HuH-7.5 (cell line): Measurements from ENCODE around the gene SURF6.
"Not testable (repeated sequence)": the region's sequence is repeated elsewhere in the genome, so short reads cannot be mapped to it uniquely, and the experiment has no call there.

Experiments used
- DNase-seq: peaks from one replicate; pipeline ENCODE4 v3.0.0; 2011; ENCODE audit warnings: low spot score

Gene SURF6

DNA sequence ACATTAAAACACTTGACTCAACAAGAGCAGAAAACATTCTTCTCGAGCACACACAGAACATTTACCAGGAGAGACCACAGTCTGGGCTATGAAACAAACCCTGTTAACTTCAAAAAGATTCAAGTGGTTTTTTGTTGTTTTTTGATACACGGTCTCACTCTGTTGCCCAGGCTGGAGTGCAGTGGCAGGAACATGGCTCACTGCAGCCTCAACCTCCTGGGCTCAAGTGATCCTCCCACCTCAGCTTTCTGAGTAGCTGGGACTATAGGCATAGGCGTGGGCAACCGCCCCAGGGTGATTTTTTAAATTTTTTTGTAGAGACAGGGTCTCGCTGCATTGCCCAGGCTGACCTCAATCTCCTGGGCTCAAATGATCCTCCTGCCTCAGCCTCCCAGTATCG lies 9.0 kb downstream of the SURF6 start:
- DNase-seq: not testable (repeated sequence)

DNA sequence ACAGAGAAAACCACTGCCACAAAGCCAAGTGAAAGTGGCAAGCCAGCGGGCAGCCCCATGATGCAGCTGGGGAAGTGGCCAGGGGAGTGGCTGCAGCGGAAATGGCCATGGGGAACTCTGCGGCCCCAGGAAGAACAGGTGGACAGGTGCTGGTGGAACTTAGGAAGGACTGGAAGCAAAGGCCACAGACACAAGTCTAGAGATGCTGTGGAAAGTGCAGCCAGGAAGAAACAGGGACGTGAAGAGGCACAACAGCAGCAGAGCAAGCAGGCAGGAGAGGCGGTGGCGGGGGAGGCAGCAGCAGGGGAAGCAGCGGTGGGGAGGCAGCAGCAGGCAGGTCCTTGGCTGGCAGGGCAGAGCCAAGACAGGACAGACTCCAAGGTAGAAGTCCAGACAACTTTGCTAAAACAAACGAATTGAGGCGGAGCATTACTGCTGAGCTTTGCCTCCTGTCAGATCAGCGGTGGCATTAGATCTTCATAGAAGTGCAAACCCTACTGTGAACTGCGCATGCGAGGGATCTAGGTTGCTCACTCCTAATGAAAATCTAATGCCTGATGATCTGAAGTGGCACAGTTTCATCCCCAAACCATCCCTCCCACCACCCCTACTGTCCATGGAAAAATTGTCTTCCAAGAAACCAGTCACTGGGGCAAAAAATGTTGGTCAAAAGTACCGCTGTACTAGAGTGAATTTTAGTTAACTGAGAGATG lies 11.8 kb downstream of the SURF6 start:
- no peak for DNase-seq

DNA sequence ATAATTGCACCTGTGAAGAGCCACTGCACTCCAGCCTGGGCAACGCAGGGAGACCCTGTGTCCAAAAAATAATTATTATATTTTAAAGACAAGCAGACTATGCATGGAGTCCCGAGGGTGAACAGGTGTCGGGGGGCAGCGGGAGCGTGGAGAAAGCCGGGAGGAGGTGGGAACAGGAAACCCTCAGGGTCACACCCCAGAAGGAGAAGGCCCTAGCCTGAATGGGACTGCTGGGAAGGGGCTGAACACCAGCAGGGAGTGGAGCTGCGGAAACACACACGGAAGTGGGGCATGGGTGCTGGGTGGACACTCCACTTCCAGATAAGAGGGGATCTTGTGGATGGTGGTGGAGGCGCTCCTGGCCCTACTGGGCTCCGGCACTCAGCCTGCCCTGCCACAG lies 12.8 kb downstream of the SURF6 start:
- no peak for DNase-seq

DNA sequence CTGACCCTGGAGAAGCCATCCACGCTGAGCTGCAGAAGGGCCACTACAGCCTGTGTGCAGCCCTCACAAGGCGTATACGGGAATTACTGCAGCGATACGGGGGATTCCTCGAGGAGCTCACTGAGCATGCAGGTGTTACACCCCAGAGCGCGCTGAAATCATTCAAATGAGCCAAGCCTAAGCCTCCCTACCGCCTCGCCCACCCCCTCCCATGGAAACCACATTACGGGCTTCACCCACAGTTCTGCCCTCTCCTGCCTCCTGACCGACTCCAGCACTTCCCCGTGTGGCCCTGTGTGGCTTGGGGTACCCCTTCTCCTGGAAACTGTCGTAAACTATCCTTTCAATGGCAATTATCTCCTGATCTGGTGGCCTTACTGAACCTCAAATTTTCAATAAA lies 13.3 kb downstream of the SURF6 start:
- DNase-seq: no peak

DNA sequence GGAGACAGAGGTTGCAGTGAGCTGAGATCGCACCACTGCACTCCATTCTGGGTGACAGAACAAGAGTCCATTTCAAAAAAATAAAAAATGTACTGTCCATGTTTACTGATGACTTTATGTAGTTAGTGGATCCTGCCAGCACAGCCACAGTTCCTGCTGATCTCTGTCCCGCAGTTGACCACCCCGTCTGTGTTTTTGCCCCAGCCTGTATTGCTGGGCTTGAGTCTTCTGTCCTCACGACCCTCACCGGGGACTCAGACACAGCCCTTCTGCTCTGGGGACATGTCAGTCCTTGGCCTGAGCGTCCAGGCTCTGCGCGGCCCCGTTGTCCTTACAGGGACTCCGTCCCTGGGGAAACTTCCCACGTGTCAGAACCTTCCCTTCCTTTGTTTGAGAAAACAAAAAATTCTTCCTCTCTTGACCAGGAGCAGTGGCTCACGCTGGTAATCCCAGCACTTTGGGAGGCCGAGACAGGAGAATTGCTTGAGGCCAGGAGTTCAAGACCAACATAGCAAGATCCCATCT lies 14.5 kb downstream of the SURF6 start:
- no peak for DNase-seq

DNA sequence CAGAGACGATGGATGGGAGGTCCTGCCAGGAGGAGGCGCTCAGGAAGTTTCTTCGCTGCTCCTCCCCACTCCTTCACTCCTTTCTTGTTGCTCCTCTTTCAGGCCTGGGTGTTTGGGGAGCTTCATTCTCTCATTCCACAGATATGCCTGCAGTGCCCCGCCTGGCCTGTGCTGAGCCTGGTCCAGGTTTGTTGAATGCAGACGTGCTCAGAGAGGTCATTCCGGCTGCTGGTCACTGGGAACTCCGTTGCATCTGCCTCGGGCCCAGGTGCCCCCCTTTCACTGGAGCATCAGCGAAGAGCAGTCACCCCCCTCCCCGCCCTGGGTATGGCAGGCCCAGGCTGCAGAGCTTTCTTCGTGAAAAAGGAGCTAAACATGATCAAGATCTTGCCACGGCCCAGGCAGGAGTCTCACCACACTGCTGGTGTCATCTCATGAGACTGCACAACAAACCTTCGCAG lies 15.5 kb downstream of the SURF6 start:
- no peak for DNase-seq

DNA sequence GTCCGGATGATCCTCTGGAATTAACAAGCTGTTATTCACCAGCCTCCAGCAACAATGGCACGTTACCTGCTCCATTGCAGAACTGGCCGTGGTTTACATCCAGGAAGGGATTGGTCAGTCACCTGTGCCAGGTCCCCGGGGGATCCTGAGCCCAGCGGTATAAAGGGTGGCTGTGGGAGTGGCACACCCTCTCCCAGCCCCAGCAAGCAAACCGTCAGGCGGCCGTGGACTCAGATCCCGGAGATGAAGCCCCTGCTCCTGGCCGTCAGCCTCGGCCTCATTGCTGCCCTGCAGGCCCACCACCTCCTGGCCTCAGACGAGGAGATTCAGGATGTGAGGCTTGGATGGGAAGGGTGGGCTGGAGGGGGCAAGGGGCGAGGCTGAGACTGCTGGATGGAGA lies 18.4 kb downstream of the SURF6 start:
- DNase-seq: not testable (repeated sequence)

DNA sequence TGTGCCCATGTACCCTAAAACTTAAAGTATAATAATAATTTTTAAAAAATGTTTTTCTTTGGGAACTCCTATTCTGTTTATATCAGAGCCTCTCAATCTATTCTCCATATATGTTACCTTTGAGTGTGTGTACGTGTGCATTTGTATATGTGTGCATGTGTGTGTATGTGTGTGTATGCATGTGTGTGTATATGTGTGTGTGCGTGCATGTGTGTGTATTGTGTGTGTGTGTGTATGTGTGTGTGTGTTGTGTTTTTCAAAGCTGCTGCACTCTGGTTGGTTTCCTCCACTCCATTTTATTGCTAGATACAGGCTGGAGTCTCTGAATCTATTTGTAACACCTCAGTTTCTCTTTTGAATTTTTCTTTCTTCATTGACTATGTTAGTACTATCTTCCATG lies 20.0 kb downstream of the SURF6 start:
- DNase-seq: no peak

DNA sequence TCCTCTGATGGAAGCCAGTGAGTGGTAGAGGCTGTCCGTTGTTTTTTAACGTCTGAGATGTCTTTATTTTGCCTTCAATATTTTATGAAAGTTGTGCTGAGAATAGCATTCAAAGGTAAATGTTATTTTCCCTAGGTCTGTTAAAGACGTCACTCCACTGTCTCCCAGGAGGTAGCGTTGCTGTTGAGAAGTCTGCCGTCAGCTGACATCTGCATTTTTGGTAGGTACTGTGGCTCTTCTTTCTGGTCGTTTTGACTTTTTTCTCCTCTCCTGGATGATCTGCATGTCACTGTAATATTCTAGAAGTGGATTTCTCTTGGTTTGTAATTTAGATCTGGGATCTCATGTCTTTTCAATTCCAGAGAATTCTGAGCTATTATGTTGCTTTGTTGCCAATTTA lies 26.4 kb downstream of the SURF6 start:
- no peak for DNase-seq

DNA sequence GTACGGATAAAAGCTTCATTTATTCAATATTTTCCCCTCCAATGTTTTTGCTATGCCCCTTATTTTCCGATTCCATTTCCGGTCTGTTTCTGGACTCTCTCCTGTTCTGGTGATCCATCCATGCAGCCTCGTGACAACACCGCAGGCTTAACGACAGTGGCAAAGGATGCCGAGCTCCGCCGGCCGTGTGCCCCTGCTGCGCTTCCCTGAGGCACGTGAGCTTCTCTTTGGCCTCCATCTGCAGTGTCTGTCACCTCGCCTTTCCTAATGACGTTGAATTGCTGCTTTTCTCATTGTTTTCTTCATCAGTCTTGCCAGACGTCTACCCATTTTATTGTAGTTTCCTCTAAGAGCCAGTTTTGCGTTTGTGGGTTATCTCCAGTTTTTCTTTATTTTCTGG lies 28.7 kb downstream of the SURF6 start:
- no peak for DNase-seq

DNA sequence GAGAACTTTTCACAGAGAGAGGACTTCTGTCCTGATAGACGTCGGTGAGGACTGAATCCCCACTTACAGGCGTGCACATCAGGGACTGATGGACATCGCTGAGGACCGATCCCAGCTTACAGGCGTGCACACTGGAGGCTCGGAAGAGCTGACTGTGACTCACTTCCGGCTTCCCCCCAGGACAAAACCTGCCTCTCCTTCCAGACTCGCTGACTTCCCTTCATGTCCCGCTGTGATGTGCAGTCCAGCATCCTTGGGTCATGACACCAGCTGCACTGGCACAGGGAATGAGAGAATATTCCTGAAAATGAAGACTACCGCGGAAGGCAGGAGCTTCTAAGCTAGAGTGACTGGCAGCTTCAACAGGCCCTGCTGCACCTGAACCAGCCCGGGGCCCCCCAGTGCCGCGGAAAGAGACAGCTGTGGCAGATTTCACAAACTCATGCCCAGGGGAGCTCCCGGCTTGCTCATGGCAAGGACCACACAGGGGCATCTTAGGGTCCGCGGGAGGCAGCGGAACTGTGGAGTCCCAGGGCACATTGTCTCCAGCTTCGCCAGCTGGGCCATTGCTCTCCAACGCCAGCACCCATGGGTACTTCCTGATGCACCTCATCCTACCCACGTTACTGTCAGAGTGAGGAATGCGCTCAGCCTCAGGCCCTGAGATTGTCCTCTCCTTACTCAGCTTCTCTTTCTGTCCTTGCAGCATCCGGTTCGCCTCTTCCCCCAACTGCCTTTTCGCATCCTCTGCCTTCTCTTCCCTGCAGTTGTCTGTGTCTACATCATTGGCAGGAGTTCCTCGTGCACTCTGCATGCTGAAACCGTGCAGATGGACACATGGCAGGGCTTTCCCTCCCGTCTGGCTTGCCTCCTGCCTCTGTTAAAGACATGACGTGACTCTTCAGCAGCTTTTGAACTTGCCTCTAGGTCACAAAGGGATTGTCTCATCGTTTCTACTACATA lies 29.5 kb downstream of the SURF6 start:
- DNase-seq: no peak

DNA sequence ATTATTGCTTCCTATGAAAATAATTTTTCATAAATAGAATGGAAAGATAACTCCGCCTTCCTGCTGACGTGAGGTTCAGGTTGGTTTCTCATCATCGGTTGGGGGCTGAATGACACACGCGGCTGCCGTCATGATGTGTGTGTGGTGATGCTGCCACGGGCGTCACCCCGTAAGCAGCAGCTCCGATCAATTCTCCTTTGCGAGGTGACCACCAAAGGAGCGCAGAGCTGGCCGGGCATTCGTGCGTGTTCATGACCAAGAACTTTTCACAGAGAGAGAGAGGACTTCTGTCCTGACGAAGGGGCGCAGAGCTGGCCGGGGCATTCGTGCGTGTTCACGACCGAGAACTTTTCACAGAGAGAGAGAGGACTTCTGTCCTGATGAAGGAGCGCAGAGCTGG lies 30.3 kb downstream of the SURF6 start:
- no peak for DNase-seq

DNA sequence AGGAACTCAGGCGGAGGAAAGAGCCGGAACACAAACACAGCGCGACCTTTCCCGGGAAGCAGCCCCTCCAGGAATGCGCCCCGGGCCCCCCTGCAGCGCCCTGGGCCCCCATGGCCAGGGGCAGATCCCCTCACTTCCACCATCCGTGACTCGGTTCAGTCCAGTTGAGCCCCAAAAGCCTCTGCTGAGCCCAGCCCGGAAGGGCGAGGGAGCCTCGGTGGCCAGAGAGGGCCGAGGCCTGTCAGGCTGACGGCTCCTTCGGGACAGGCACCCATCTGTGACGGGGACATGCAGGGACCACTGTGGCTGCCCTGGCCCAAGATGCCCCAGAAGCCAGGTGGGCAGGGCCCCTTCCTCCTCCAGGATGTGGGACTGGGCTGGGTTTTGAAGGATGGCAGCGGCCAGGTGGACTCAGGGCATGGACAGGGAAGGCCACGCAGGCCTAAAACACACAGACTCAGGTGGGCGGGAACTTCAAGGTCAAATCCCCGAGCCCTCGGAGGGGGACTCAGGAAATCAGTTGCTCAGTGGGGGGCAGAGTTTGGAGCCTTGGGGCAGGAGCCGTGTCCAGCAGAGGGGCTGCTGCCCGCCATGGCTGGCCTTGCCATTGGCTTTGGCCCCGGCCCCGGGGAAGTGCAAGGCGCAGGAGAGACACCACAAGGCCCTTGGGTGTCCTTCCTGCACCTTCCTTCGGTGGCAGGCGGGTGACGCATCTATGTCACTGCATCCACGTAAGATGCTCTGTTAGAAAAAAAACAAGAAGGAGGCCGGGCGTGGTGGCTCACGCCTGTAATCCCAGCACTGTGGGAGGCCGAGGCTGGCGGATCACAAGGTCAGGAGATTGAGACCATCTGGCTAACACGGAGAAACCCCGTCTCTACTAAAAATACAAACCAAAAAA lies 31.3 kb downstream of the SURF6 start:
- no peak for DNase-seq

DNA sequence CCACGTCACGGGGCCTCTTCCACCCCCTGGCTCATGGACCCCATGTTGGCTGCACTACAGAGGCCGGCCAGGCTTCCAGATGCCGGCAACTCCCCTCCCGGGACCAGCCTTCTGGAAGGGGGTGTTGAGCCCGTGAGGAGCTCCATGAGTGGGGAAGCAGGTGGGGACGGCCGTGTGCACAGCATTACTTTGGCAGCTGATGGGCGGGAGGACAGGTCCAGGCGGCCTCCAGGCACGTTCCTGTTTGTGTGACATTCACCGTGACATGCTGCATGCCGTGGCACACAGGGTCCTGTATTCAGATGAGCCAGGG lies 31.9 kb downstream of the SURF6 start:
- DNase-seq: no peak

DNA sequence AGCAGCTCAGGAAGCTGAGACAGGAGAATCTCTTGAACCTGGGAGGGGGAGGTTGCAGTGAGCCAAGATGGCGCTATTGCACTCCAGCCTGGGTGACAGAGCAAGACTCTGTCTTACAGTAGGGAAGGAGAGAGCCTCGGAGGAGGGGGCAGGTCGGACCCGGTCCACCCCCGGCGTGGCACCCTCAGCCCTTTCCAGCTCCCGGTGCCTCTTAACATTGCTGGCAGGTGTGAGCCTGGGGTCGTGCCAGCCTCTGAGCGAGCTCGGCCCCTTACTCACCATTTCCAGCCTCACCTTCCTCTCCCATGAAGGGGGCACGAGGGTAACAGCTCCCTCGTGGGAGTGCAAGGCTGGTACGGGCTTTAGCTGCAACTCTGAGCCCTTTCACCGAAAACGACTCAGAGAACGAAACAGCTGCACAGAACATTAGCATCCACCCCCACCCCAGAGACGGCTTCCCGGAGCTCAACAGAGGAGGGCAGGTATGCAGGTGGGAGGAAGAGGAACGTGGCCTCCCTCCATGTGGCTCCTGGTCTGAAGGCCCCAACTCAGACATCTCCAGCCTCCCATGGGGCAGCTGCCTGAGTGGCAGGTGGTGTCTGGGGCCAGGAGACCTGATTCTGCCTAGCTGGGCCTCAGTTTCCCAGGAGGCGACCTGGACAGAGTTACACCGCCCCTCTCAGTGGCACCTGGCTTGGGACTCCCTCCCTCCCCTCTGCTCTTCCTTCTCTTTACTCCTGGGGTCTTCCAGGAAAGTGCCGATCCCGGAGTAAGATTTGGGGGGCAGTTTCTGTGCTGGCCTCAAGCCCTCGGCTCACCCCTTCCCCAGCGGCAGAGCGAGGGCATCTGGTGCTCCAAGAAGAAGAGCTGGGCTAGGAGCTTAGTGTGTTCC lies 32.5 kb downstream of the SURF6 start:
- no peak for DNase-seq

DNA sequence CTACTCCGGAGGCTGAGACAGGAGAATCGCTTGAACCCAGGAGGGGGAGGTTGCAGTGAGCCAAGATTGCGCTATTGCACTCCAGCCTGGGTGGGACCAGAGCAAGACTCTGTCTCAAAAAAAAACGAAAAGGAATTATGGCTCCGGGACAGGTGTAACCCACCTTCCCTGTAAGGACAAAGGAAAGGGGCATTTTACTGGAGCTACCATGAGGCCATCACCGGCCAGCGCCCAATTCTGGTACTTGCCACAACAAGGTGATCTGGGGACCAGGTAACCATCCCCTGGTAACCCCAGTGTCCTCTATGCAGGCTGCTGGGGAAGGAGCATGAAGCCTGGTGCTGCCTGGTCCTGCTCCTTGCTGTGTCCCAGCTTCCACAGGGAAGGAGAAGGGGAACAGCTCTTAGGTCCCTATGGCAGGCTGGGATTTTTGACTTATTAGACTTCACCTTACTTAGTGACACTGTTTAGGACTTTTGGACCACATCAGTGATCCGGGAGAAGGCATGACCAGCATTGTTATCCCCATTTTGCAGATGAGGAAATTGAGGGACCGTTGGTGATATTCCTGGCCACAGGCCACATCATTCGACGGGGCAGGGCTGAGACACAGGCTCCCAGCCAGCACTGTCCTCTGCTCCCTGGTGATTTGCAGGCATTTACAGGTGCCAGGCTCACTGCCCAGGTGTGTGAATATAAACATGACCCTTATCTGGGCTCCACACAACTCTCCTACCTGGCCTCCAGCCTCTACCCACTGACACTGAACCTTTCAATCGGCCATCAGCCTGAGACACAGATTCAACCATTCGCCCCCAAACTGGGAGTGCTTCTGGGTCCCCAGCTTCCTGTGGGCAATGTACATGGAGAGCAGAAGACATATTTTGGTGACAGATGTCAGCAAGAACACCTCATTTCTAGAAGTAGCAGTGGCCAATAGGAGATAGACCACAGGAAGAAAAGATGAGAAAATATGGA lies 34.4 kb downstream of the SURF6 start:
- no peak for DNase-seq

DNA sequence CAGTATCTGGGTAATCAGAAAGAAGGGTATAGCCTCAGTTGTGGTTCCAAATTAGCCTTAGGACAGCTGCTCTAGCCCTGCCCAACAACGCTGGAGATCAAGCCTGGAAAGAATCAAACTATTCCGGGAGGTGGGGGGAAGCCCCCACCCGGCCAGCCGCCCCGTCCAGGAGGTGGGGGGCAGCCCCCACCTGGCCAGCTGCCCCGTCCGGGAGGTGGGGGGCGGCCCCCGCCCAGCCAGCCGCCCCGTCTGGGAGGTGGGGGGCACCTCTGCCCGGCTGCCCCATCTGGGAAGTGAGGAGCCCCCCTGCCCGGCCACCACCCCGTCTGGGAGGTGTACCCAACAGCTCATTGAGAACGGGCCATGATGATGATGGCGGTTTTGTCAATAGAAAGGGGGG lies 36.0 kb downstream of the SURF6 start:
- DNase-seq: not testable (repeated sequence)

DNA sequence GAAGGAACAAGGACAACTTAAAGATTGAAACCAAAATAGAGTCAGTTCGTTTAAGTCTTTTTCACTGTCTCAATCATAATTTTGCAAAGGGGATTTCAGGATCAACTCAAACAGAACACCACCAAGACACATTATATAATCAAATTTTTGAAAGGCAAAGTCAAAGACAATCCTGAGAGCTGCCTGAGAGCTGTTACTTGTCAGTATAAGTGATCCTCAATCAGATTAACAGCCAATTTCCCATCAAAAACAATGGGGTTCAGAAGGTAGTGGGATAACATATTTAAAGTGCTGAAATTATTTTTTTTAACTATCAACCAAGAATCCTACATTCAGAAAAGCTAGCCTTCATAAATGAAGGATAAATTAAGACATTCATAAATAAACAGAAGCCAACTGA lies 41.7 kb downstream of the SURF6 start:
- DNase-seq: no peak

DNA sequence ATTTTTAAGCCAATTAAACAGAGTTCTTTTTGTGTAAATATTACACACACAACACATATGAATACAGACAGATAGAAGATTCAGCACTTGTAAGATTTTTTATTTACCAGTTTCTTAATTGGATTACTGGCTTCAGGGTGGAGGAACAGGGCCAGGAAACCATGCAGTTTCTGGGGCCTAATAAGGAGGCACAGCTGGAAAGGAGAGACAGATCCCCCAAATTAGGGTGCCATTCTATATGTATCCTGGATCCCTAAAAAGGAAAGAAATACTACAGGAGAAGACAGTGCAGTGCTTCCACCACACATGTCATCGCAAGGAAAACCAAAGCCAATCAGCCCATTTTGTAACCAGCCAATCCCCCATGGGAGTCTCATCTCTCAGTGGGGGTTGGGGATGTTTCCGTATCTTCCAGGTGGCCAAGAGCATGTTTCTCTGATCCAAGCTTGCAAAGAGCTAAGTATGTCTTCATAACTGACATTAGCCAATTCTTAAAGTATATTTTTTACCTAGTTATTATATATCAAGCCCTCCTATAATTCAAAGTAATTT lies 45.2 kb downstream of the SURF6 start:
- DNase-seq: no peak

DNA sequence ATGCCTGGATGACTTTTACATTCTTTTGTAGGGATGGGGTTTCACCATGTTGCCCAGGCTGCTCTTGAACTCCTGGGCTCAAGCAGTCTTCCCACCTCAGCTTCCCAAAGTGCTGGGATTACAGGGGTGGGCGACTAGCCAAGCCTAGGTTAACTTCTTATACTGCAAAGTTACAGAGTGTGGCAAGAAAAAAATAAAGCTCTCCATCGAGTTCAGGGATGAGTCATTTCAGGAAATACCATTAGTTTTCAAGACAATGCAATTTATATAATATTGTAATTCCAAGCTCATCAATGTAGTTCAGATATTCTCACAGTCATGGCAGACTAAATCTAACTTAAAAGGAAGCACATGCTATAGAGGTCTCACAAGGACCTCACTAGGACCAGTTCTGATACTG lies 49.5 kb downstream of the SURF6 start:
- no peak for DNase-seq
